HUES64 (cell line): ENCODE results near the gene NTM.

Source experiments
- H3K27ac ChIP-seq: 2 replicates; pipeline ENCODE4 v1.7.0; 2013; ENCODE audit warnings: low read depth, low read length, inconsistent platforms
- H3K27me3 ChIP-seq: 2 replicates; pipeline ENCODE4 v1.6.1; 2013; ENCODE audit warnings: mild to moderate bottlenecking, low read length; ENCODE audit not compliant: insufficient read depth
- H3K36me3 ChIP-seq: 2 replicates; pipeline ENCODE4 v1.6.1; 2013; ENCODE audit warnings: mild to moderate bottlenecking, low read length; ENCODE audit not compliant: insufficient read depth
- H3K4me1 ChIP-seq: 2 replicates; pipeline ENCODE4 v1.6.1; 2013; ENCODE audit warnings: mild to moderate bottlenecking, low read length, moderate library complexity; ENCODE audit not compliant: insufficient read depth
- H3K4me3 ChIP-seq: 2 replicates; pipeline ENCODE4 v1.5.1; 2013; ENCODE audit warnings: mild to moderate bottlenecking, low read length, moderate library complexity
- H3K9ac ChIP-seq: 2 replicates; pipeline ENCODE4 v1.6.1; 2013; ENCODE audit warnings: mild to moderate bottlenecking, low read depth, low read length
- H3K9me3 ChIP-seq: 2 replicates; pipeline ENCODE4 v1.6.1; 2013; ENCODE audit warnings: low read depth, low read length; ENCODE audit not compliant: insufficient read depth
- WGBS: fragments of 150-250, 120-280 bp; methylation state at CpG from one replicate; pipeline ENCODE4 v1.1.7; 2013; ENCODE audit warnings: missing lambda C conversion rate; 5-methylcytosine and 5-hydroxymethylcytosine counted together

Gene NTM

DNA sequence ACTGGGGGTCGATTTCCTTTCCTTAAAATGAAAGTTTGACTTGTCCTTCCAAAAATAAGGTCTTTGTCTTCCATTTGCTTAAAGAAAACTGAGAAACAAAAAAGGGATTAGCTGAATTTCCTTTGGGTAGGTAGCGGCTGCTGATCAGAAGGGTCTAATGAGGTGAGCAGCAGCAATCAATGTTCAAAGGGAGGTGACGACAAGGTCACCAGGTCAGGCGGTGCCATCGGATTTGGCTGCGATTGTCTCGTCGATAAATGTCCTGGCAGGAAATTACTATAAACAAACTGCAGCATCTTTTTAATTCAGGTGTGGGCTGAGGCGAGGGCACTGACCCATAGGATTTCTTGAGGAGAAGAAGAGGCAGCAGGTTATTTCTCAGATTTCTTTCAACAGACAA, 480.1 kb downstream of the NTM start:
- Histone ChIP-seq H3K27me3 (no peaks in the 10 kb centered on the region), H3K27ac (no peak overlapping the region)
- WGBS: 81% methylated on average over 9 of the region's 9 CpGs

GRCh38 chr11:131851964-131852755, 481.7 kb downstream of the NTM start:
- 27% methylated on average over 7 of the region's 7 CpGs for WGBS
- H3K27ac ChIP-seq: no peak overlapping the region
- H3K4me3 ChIP-seq: no peak overlapping the region
- no peaks in the 10 kb centered on the region for H3K27me3 ChIP-seq
- no peaks in the 10 kb centered on the region for H3K9me3 ChIP-seq
- H3K9ac ChIP-seq: no peak overlapping the region
- H3K36me3 ChIP-seq: no peaks in the 10 kb centered on the region
- peaks cover 16% of the 10 kb centered on the region for H3K4me1 ChIP-seq

More for the DNA sequence above, 480.1 kb downstream of the NTM start:
- Histone ChIP-seq H3K36me3 (no peaks in the 10 kb centered on the region), H3K4me3 (no peak overlapping the region), H3K9ac (no peak overlapping the region), H3K4me1 (peaks cover 31% of the 10 kb centered on the region), H3K9me3 (no peaks in the 10 kb centered on the region)

DNA sequence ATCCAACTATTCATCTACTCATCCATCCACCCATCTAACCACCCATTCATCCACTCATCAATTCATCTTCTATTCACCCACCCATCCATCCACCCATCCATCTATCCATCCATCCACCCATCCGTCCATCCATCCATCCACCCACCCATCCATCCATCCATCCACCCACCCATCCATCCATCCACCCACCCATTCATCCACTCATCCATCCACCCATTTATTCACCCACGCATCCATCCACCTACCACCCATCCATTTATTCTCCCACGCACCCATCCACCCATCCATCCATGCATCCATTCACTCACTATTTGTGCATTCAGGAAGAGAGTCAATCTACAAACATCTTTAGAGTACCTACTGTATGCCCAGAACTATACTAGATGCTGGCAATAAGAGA, 482.3 kb downstream of the NTM start:
- Histone ChIP-seq H3K9me3 (no peaks in the 10 kb centered on the region), H3K9ac (no peak overlapping the region)
- WGBS: 94% methylated on average over 3 of the region's 3 CpGs

GRCh38 chr11:131854391-131854790, 484.0 kb downstream of the NTM start:
- Histone ChIP-seq H3K9ac (no peak overlapping the region), H3K4me1 (peaks cover 18% of the 10 kb centered on the region), H3K9me3 (no peaks in the 10 kb centered on the region), H3K27ac (no peak overlapping the region), H3K36me3 (no peaks in the 10 kb centered on the region), H3K27me3 (no peaks in the 10 kb centered on the region), H3K4me3 (no peak overlapping the region)
- WGBS: 91% methylated on average over 4 of the region's 4 CpGs

More for the DNA sequence above, 482.3 kb downstream of the NTM start:
- Histone ChIP-seq H3K4me1 (peaks cover 16% of the 10 kb centered on the region), H3K27me3 (no peaks in the 10 kb centered on the region), H3K27ac (no peak overlapping the region), H3K36me3 (no peaks in the 10 kb centered on the region), H3K4me3 (no peak overlapping the region)

DNA sequence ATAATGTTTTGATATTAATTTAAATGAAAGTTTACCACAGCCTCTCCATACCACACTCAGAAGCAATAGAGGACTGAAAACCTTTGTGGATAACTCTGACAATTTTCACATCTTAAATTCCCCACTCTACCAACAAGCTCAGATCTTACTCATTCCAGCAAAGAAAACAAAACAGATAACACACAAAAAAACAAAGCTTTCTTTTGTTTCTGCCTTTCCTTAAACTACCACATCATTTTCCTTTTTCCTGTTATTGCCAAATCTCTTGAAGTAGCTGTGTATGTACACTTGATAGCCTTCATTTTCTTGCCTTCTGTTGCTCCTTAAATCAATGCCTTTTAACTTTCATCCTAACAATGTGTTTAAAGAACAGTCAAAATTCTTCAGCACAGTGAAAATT, 484.9 kb downstream of the NTM start:
- Histone ChIP-seq H3K9me3 (no peaks in the 10 kb centered on the region), H3K9ac (no peak overlapping the region), H3K4me1 (peaks cover 16% of the 10 kb centered on the region), H3K27me3 (no peaks in the 10 kb centered on the region), H3K36me3 (no peaks in the 10 kb centered on the region), H3K27ac (no peak overlapping the region), H3K4me3 (no peak overlapping the region)

DNA sequence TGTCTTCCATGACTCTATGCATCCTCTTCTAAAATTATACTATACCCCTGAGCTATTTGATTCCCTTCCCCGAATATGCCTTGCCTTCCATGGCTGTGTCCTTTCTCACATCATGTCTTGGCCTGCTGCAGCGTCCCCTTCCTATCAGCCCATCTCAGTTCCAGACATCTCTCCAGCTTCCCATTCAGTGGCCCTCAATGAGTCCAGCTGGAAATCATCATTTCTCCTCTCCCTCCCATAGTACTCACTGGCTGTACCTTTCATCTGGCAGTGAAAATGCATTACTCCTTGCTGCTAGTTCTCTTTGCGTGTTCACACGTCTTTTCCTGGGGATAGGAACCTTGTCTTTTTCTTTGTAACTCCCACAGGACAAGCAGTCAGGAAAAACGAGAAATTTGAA, 486.8 kb downstream of the NTM start:
- H3K9me3 ChIP-seq: no peaks in the 10 kb centered on the region
- peaks cover 4% of the 10 kb centered on the region; the same call in 1 of the 2 replicates for H3K4me1 ChIP-seq
- H3K4me3 ChIP-seq: no peak overlapping the region
- no peaks in the 10 kb centered on the region for H3K36me3 ChIP-seq
- no peak overlapping the region for H3K27ac ChIP-seq
- no peak overlapping the region for H3K9ac ChIP-seq
- 93% methylated on average over 5 of the region's 5 CpGs for WGBS
- H3K27me3 ChIP-seq: no peaks in the 10 kb centered on the region

DNA sequence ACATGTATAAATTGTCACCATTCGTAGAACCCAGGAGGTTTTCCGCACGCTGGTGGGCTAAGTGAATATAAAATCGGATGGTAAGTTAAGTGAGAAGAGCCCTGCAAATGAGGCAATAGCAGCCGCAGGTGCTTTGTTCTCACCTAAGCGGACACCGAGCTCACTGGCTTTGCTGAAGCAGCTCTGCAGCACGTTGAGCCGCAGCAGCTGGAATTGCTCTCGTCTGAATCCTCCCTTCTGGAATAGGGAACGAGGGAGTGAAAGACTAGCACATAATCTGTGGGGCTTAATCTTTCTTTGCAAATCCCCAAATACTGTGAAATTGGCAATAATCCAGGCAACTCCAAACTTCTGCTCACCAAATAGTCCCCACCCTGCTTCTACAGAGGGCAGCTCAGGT, 488.1 kb downstream of the NTM start:
- 80% methylated on average over 11 of the region's 11 CpGs for WGBS
- H3K36me3 ChIP-seq: no peaks in the 10 kb centered on the region
- H3K9me3 ChIP-seq: no peaks in the 10 kb centered on the region
- peaks cover 3% of the 10 kb centered on the region; the same call in 1 of the 2 replicates for H3K4me1 ChIP-seq
- H3K4me3 ChIP-seq: no peak overlapping the region
- H3K27me3 ChIP-seq: no peaks in the 10 kb centered on the region
- no peak overlapping the region for H3K9ac ChIP-seq
- no peak overlapping the region for H3K27ac ChIP-seq

GRCh38 chr11:131859538-131860210, 489.3 kb downstream of the NTM start:
- H3K27me3 ChIP-seq: no peaks in the 10 kb centered on the region
- H3K9ac ChIP-seq: no peak overlapping the region
- no peaks in the 10 kb centered on the region for H3K9me3 ChIP-seq
- H3K27ac ChIP-seq: no peak overlapping the region
- WGBS: 84% methylated on average over 8 of the region's 8 CpGs
- no peak overlapping the region for H3K4me3 ChIP-seq
- no peaks in the 10 kb centered on the region for H3K36me3 ChIP-seq
- H3K4me1 ChIP-seq: peaks cover 11% of the 10 kb centered on the region

DNA sequence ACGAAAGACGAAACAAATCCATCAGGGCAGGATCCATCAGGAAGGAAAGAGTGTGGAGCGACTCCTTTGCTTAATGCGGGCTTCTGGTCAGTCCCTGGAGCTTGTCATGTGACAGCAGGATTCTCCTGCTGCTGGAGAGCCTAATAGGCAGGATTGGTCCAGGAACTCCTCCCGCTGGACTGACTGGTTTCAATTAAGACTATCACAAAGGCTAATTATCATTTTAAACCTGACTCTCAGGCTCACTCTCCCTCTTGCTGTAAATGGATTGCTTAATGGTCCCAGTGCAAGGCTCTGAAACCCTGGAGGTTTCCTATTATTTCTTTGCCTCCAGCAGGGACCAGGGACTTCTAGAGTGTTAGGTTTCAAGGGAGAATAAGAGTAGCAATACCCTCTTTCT, 493.8 kb downstream of the NTM start:
- Histone ChIP-seq H3K4me3 (no peak overlapping the region), H3K9ac (no peak overlapping the region), H3K9me3 (no peaks in the 10 kb centered on the region), H3K36me3 (no peaks in the 10 kb centered on the region), H3K27me3 (no peaks in the 10 kb centered on the region), H3K27ac (no peak overlapping the region), H3K4me1 (peaks cover 43% of the 10 kb centered on the region)
- 74% methylated on average over 5 of the region's 5 CpGs for WGBS

- 88% methylated on average over 3 of the region's 3 CpGs for WGBS
- no peaks in the 10 kb centered on the region for H3K27me3 ChIP-seq
- H3K4me1 ChIP-seq: peaks cover 46% of the 10 kb centered on the region
- no peak overlapping the region for H3K27ac ChIP-seq
- H3K36me3 ChIP-seq: no peaks in the 10 kb centered on the region
- H3K4me3 ChIP-seq: no peak overlapping the region
- no peaks in the 10 kb centered on the region for H3K9me3 ChIP-seq
- H3K9ac ChIP-seq: no peak overlapping the region
Measured at GRCh38 chr11:131865860-131866259, 495.4 kb downstream of the NTM start.

DNA sequence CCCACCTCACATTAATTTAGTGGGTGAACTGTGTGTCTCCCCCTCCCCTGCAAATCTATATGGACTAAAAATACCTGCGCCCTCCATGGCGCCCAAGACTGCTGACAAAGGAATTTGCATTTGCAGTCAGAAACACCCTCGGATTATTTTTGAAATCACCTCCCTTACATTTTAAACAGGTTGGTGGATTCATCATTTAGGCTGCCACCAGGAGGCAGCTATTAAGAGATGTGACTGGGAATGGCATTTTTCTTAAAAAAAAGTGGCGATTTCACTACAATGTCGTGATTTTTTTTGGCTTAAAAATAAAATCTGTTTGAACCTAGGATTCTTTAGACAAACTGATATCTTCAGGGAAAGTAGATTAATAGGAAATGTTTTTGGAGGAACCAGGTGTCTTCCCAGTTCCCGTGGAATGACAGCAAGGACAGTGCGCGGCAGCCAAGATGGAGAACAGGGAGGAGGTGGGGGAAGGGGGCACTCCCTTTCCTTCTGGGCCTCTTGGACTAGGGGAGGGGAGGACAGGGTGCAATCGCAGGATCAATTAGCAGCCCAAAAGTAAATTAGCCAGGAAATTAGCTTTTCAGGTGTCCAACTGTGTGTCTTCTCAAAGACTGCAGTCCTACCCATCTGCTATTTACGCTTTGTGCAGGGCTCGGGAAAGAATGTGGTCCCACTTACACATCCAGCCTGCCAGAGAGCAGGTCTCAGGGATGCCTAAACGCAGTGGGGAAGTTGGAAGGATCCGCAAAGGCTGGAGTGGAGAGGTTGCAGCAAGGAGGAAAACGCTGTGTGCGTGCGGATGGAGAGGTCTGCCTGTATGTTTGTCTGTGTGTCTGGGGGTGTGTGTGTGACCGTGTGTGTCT, 496.4 kb downstream of the NTM start:
- peaks cover 46% of the 10 kb centered on the region for H3K4me1 ChIP-seq
- no peaks in the 10 kb centered on the region for H3K9me3 ChIP-seq
- H3K9ac ChIP-seq: no peak overlapping the region
- no peaks in the 10 kb centered on the region for H3K36me3 ChIP-seq
- no peak overlapping the region for H3K27ac ChIP-seq
- no peaks in the 10 kb centered on the region for H3K27me3 ChIP-seq
- 81% methylated on average over 17 of the region's 17 CpGs for WGBS
- no peak overlapping the region for H3K4me3 ChIP-seq
